ENCODE data around the gene ETV3. TPM values are rescaled to one million over a fixed set of nuclear protein-coding genes. Genes with fewer than 3 reads are reported as not detected.

ETV3 gene
- total and polyA plus RNA-seq, 2 of the 8 experiments (the other 6 are each of a cell fraction or from before 2014, with no cell fraction given): 6.0 to 23.8 TPM

- no peak overlapping the region for H3K4ac ChIP-seq (replicated peaks; ENCODE audit: insufficient read length, low read depth, low read length)
- H2AFZ ChIP-seq (ENCODE audit: low read length): no peak overlapping the region
- DNase-seq (ENCODE audit: low read depth in 1 of 2, low spot score in 2 of 2) (no peak), FAIRE-seq (no peak)
- WGBS, 2 experiments (ENCODE audit: extremely low coverage in 1 of 2, insufficient coverage in 1 of 2, insufficient read length in 1 of 2, insufficient replicate concordance in 2 of 2, low coverage in 1 of 2, low lambda C conversion rate in 2 of 2, missing lambda C conversion rate in 1 of 2): 85% methylated on average over 8 of the region's 8 CpGs; no CpG with 5 or more reads in 1 of the 2 experiments
- H2BK12ac ChIP-seq (ENCODE audit: low read depth, low read length): no peak overlapping the region
- H3K23ac ChIP-seq (ENCODE audit: insufficient read length): no peak overlapping the region
- ChIA-PET CTCF (ENCODE audit: partially characterized antibody) (interaction anchor here (1.4 to 5.8 kb wide), 7 partner anchors 9 to 309 kb away, joined by 3 to 23 read pairs (median 7); no protein-coding TSS in a partner anchor), POLR2A (ENCODE audit: partially characterized antibody) (interaction anchor here (1.6 kb wide), 1 partner anchor 9 kb away, joined by 6 read pairs; no protein-coding TSS in a partner anchor)
- H3K9me3 ChIP-seq (ENCODE audit: insufficient read depth in 2 of 2, low read depth in 1 of 2, low read length in 1 of 2): no peaks in the 10 kb centered on the region
- no peak overlapping the region for H4K91ac ChIP-seq (replicated peaks; ENCODE audit: insufficient read length, low read length)
- H3K14ac ChIP-seq (ENCODE audit: insufficient read length): no peak overlapping the region
- no peaks in the 10 kb centered on the region; a peak in 1 of 7 replicates for H3K27me3 ChIP-seq (replicated peaks in 1 of 4; ENCODE audit: control insufficient read depth in 3 of 4, extremely low read depth in 1 of 4, insufficient read depth in 3 of 4, low read length in 3 of 4)
- H4K5ac ChIP-seq (ENCODE audit: insufficient read length, low read depth, low read length): no peak overlapping the region
- H3K9ac ChIP-seq (replicated peaks in 1 of 4; ENCODE audit: extremely low read depth in 1 of 4, low read depth in 3 of 4, low read length in 3 of 4): no peak overlapping the region; a peak in 1 of 7 replicates
- no peak for TF ChIP-seq SUZ12 (IDR thresholded peaks at IDR 0.05; ENCODE audit: low read length)
- H3K4me2 ChIP-seq (ENCODE audit: insufficient read depth in 1 of 2, low read depth in 2 of 2, low read length in 2 of 2): no peak overlapping the region
- no peak overlapping the region for H2BK120ac ChIP-seq (replicated peaks; ENCODE audit: low read depth, low read length)
- no peak overlapping the region for H3K4me3 ChIP-seq (ENCODE audit: extremely low read depth in 1 of 4, insufficient read depth in 2 of 4, low read depth in 3 of 4, low read length in 4 of 4)
- no peak overlapping the region for H3K18ac ChIP-seq (ENCODE audit: extremely low read depth, low read length)
- no peak overlapping the region for H2BK15ac ChIP-seq (ENCODE audit: low read length)
- no peak overlapping the region for H3K56ac ChIP-seq (replicated peaks; ENCODE audit: insufficient read length, low read depth, low read length)
- peak overlapping the region; percentile 75; the same call in 1 of the 2 replicates for H4K8ac ChIP-seq (ENCODE audit: extremely low read depth, insufficient read depth, low read length)
- no peaks in the 10 kb centered on the region for H3K79me1 ChIP-seq (ENCODE audit: low read depth, low read length)
- H2BK20ac ChIP-seq (ENCODE audit: low read length): no peak overlapping the region
- H3K23me2 ChIP-seq (ENCODE audit: low read depth, low read length): no peaks in the 10 kb centered on the region
- H4K20me1 ChIP-seq (replicated peaks in 1 of 2; ENCODE audit: control insufficient read depth in 1 of 2, insufficient read depth in 2 of 2, low read length in 2 of 2): no peaks in the 10 kb centered on the region
- H3K36me3 ChIP-seq (ENCODE audit: control insufficient read depth in 2 of 4, insufficient read depth in 4 of 4, low read length in 3 of 4): no peaks in the 10 kb centered on the region
- H3K27ac ChIP-seq (ENCODE audit: low read depth, low read length): no peak overlapping the region
- H2BK5ac ChIP-seq (ENCODE audit: low read depth, low read length): no peak overlapping the region
- no peaks in the 10 kb centered on the region for H3K4me1 ChIP-seq (replicated peaks in 1 of 4; ENCODE audit: control insufficient read depth in 3 of 4, insufficient read depth in 4 of 4, low read length in 3 of 4)
- no peaks in the 10 kb centered on the region for H3K79me2 ChIP-seq (ENCODE audit: control insufficient read depth in 1 of 2, insufficient read depth in 2 of 2, low read length in 2 of 2)
- no peak overlapping the region for H2AK5ac ChIP-seq (ENCODE audit: low read depth, low read length)
Measured at GRCh38 chr1:157186281-157186992, 48.2 kb upstream of the ETV3 start.

All from H1 (cell line).